ENCODE data around the gene TSHZ3.

- TF ChIP-seq IRF1 (CRISPR knock-in tag; IDR thresholded peaks at IDR 0.05; ENCODE audit: borderline replicate concordance) (no peak), BRCA1 (IDR thresholded peaks at IDR 0.05) (no peak), BRCA1 (CRISPR knock-in tag; IDR thresholded peaks at IDR 0.05) (no peak), ZNF511 (CRISPR knock-in tag; IDR thresholded peaks at IDR 0.05) (no peak), POLR2A (conservative IDR thresholded peaks at IDR 0.05) (no peak)
Observed at GRCh38 chr19:31344403-31344802, 4.8 kb downstream of the TSHZ3 start.

Measured in K562 (cell line).